Activated CD4-positive, alpha-beta T cell treated with anti-CD3 and anti-CD28 coated beads for 4 hours (primary cell): Measurements from ENCODE around the gene NOL7.

Experiments
- DNase-seq, 2 donors: peaks; one replicate each; pipeline ENCODE4 v3.0.0-alpha.2; 2020

The NOL7 gene

GRCh38 chr6:13614926-13615791, at the start of gene NOL7:
Gene NOL7, plus strand, starts transcription at chr6:13615335. Its CDS starts 24 bp downstream, at chr6:13615359.
- peak; percentile 99 for DNase-seq

DNA sequence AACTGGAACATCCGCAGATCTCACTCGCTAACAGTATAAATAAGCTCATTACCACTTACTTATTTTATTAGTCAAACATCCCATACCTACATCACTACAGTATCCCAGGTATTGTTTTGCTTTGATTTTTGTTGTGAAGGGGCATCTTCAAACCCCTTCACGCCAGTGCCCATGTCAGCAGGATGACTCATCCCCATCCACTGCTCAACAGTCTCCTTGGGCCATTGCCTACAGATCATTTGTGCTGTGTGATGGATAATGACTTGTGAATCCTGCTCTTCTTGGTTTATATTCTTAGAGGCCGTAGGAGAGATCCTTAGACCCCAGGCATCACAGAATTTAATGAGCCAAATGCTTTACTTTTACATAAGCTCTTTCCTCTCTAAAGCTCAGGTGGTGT, 49.2 kb upstream of the NOL7 start:
- DNase-seq, result no peak

DNA sequence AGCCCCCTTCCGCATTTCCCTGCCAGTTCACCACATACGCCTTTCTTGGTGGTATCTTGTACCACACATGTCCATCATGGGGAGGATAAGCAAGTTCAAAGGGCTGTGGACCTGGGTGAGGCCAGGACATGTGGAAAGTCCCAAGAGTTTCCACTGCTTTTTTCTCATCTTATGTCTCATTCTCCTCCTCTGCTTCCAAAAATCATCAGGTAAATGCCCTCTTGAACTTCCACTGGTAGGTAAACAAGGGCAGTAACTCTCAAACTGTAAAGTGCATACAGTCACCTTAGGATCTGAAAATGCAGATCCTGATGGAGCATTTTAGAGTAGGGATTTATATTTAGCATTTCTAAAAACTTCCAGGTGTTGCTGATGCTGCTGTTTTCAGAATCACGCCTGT, 48.6 kb upstream of the NOL7 start:
- no peak for DNase-seq

DNA sequence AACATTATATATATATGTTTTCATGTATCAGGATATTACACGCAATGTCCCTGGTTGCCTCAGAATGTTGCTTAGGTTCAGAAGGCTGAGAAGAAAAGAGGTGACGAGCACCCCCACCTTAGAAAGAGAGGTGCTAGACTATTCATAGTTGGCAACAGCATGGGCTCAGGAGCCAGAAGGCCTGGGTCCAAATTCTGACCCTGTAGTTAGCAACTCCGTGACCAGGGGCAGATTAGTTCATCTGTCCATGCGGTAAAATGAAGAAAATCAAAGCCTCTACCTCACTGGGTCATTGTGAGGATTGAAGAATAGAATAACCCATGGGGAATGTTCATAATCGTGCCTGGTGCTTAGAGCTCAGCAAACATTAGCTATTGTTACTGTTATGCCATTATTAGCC, 46.2 kb upstream of the NOL7 start:
- DNase-seq, result no peak

- DNase-seq, result no peak
Observed at GRCh38 chr6:13572240-13572639, 42.9 kb upstream of the NOL7 start.

DNA sequence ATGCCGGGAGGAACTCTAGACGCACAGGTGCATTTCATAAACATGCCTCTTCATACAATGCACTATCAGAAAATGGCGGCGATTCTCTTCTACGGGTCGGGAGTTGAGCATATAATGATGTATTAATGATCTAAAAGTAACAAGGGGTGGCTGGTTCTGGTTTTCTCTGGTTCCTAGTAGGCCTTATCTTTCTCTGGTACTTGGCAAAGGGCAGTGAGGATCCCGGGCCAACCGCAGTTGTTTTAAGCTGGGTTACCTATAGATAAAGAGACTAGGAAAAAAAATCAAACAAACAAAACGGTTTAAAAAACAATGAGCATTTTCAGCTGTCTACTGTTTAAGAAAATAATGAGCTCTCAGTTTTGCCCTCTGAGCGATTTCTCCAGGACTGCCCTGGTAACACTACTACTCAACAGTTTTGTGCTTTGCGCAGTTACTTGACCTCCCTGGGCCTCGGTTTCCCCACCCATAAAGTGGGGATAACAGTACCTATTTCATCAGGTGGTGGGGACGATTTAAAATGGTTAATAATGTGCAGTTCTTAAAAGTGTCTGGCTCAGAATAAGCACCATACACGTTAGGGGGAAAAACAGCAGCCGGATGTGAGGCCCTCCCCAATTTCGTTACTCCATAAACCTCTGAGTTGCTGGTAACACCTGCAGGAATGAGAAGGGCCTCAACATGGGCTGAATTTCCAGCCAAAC, 42.0 kb upstream of the NOL7 start:
- DNase-seq, result no peak

GRCh38 chr6:13573669-13574110, 41.4 kb upstream of the NOL7 start:
- peak in 1 of 2 donors; percentile 5 for DNase-seq

DNA sequence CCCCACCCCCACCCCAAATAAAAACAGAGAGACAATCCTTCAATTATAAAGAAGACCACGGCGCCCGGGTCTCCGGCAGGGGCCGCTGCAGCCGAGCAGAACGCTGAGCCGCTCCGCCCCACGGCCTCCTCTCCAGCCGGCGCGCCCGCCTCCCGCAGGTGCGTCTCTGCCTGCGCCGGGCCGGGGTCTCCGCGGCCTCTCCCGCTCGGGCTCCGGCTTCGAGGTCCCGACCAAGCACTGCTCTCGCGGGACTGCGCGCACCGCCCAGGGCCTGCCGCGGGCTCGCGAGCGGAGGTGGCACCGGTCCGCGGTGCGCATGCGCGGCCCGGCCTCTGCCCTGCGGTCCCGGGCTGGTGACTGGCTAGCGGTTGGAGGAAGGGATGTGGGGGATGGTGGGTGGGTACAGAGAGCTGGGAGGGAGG, 41.0 kb upstream of the NOL7 start:
- peak; percentile 92 to 97 for DNase-seq

DNA sequence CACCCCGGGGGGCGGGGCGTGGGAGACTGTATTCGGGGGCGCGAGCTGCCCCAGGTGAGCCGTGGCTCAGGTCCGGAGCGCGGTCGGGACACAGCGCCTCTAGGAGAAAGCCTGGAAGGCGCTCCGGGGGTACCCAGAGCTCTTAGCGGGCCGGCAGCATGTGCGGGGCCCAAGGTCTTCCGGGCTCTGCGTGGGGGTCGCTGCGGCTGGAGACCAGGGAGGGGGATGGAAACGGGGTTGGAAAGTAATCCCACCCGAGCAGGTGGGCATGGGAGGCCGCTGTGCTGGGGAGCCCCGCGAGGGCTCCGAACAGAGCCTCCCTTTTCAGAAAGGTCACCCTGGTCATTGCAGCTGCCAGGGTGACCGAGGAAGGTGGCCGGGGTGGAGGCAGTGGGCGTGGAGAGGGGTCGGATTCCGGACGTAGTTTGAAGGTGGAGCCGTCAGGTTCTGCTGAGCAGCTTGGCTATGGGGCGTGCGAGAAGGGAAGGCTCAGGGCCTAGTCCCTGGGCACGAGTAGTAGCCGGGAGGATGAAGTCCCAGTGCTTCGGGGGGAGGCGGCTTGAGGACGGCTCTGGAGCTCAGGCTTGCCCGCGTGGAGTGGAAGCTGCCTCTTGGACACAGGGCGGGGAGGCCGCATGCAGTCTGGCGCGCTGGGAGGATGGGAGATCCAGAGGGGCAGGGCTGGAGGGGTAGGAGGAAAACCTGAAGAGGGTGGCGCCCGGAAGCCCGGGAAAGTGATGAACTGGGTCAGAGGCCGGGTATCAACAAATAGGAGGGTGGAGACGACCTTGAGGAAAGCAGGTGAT, 40.4 kb upstream of the NOL7 start, which contains the start of gene SIRT5:
Gene SIRT5 (plus strand): TSS at position 31 of the 806 bp plus-strand sequence. CDS start 9,510 bp downstream, outside the sequence.
- peak; percentile 59 to 65 for DNase-seq

GRCh38 chr6:13575377-13575775, 39.8 kb upstream of the NOL7 start:
- DNase-seq, result peak in 1 of 2 donors; percentile 75

DNA sequence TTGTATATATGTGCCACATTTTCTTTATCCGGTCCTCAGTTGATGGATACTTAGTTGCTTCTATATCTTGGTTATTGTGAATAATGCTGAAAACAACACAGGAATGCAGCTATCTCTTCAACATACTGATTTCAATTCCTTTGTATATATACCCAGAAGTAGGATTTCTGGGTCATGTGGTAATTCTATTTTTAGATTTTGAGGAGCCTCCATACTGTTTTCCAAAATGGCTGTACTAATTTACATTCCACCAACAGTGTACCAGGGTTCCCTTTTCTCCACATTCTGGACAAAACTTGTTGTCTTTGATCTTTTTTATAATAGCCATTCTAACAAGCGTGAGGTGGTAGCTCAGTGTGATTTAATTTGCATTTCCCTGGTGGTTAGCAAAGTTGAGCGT, 39.1 kb upstream of the NOL7 start:
- no peak for DNase-seq

- DNase-seq, result no peak
Observed at GRCh38 chr6:13577926-13578325, 37.2 kb upstream of the NOL7 start.

DNA sequence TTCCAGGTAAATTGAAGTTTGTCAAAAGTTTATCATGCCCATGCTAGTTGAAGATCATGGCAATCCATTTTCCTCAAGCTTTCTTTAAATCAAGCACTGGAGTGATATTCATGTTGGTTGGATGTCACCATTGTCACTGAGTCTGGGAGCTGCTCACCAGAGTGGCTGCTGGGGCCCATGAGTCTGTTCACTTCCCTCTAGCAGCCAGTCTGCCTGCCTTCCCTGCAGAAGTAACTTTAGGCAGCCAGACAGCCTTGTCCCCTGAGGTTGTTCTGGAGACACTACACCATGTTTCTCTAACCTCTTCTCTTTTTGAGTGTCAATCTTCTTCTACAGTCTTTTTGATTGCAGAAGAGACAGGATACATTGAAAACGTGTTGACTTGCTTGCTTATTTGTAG, 35.2 kb upstream of the NOL7 start:
- DNase-seq, result no peak

DNA sequence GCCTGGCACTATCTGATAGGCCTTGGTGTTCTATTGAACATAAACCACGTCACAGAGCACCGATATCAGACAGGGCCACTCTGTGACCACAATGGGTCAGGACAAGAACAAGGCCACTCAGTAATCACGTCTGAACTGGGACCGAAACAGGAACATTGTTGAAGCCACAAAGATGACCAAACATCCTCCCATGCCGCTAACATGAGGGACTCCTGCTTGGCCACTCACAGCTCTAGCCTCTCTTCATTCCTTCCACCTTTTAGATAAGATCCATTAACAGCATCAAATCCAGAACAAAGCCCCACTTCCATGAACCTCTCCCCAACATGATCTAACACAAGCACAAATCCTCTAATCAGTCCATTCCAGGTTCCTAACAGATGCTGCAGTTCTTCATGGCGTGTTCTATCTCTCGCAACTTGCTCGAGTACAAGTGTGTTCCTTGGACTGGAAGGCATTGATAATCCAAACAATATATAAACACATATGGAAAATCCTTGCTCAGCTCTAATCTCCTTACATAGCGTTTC, 33.4 kb upstream of the NOL7 start:
- no peak for DNase-seq

DNA sequence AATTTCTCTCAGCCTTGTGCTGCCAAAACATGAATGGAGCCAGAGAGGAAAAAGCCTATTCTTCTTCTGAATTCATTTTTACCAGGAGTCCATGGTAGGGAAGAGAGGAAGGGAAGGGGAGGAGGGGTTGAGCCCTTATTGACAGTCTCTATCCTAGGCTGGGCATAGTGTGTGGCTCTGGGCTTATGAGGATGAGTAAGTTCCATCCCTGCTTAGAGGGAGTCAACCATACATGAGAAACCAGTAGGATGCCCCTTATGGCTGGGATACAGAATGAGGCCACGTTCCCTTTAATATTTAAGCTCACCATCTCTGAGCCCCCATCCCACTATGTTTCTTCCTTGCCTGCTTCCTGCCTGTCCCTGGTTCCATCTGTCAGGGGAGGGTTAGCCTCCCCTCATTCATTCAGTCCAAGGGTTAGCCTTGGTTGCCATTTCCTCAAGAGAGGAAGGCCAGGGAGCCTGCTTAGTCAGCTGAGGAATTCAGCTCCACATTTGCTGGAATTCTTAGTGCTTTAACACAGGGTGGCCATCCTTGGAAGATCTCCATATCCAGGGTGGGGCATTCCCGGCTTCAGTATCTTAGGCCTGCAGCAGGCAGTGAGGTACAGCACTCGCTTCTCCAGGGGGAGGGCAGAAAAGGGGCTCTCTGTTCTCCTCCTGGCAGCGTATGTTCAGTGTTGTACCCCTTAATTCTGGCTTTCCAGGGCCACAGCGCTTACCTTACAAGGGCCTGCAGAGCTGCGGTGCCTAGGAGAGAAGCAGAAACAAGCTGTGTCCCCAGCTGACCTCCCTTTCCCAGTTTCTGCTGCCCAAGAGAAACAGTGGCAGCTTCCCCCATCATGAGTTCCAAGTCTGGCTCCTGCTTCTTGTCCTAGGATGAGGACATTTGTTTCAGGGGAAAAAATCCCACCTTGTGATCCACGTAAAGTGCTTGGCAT, 28.3 kb upstream of the NOL7 start:
- DNase-seq, result no peak

- no peak for DNase-seq
Observed at GRCh38 chr6:13589801-13590200, 25.3 kb upstream of the NOL7 start.

GRCh38 chr6:13590574-13591153, 24.5 kb upstream of the NOL7 start:
- no peak for DNase-seq

GRCh38 chr6:13591205-13591921, 23.8 kb upstream of the NOL7 start:
- DNase-seq, result no peak

DNA sequence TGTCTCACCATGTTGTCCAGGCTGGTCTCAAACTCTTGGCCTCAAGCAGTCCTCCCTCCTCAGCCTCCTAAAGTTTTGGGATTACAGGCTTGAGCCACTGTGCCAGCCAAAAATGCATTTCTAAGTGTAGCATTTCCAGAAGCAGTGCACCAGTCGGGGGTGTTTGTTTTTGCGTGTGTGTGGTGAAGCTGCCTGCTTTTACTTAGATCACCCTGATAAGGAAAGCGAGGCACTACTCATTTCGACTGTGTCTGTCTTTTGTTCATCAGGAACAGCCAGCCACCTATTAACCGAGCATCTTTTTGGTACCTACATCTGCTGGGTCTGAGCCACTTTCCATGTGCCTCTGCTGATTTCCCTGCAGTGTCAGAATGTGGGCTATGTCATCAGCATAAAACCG, 22.0 kb upstream of the NOL7 start:
- no peak for DNase-seq

GRCh38 chr6:13593720-13594119, 21.4 kb upstream of the NOL7 start:
- DNase-seq, result no peak

- DNase-seq, result no peak
Observed at GRCh38 chr6:13597073-13597472, 18.1 kb upstream of the NOL7 start.
